Measurements from ENCODE around the gene FADS2.
A peak's percentile ranks its signal among the peaks of the same experiment; 100 is the strongest.

Gene FADS2

GRCh38 chr11:61887839-61888494 lies 59.9 kb downstream of the FADS2 start:
- no peak overlapping the region for H3K27ac ChIP-seq
- no peaks in the 10 kb centered on the region for H3K36me3 ChIP-seq
- no peak for TF ChIP-seq CTCF (IDR thresholded peaks at IDR 0.05; ENCODE audit: low read depth, low read length)
- H3K4me3 ChIP-seq (ENCODE audit: low read depth, low read length), result no peak overlapping the region
- DNase-seq, result no peak
- no peaks in the 10 kb centered on the region for H3K27me3 ChIP-seq (ENCODE audit: insufficient read depth, low read depth, severe bottlenecking)
- no peaks in the 10 kb centered on the region for H3K9me3 ChIP-seq (ENCODE audit: severe bottlenecking)

GRCh38 chr11:61888590-61888989 lies 60.5 kb downstream of the FADS2 start:
- no peak for TF ChIP-seq CTCF (IDR thresholded peaks at IDR 0.05; ENCODE audit: low read depth, low read length)
- Histone ChIP-seq H3K9me3 (ENCODE audit: severe bottlenecking) (no peaks in the 10 kb centered on the region), H3K27me3 (ENCODE audit: insufficient read depth, low read depth, severe bottlenecking) (no peaks in the 10 kb centered on the region), H3K4me3 (ENCODE audit: low read depth, low read length) (no peak overlapping the region), H3K36me3 (no peaks in the 10 kb centered on the region), H3K27ac (no peak overlapping the region)
- no peak for DNase-seq

- TF ChIP-seq CTCF (IDR thresholded peaks at IDR 0.05; ENCODE audit: low read depth, low read length), result no peak
- no peak overlapping the region for H3K27ac ChIP-seq
- no peak for DNase-seq
- H3K36me3 ChIP-seq, result no peaks in the 10 kb centered on the region
- H3K4me3 ChIP-seq (ENCODE audit: low read depth, low read length), result no peak overlapping the region
- H3K27me3 ChIP-seq (ENCODE audit: insufficient read depth, low read depth, severe bottlenecking), result no peaks in the 10 kb centered on the region
- no peaks in the 10 kb centered on the region for H3K9me3 ChIP-seq (ENCODE audit: severe bottlenecking)
Measured at GRCh38 chr11:61889831-61890230, 61.7 kb downstream of the FADS2 start.

GRCh38 chr11:61890529-61891330 lies 62.6 kb downstream of the FADS2 start:
- DNase-seq, result peak; percentile 37

GRCh38 chr11:61891331-61892084 lies 63.4 kb downstream of the FADS2 start, which contains the start of gene FADS3:
Gene FADS3, minus strand, starts transcription at chr11:61891545. Its CDS starts 164 bp downstream, at chr11:61891381.
- no peak for TF ChIP-seq CTCF (IDR thresholded peaks at IDR 0.05; ENCODE audit: low read depth, low read length)

More at GRCh38 chr11:61890529-61891330, 62.6 kb downstream of the FADS2 start:
- Histone ChIP-seq H3K27ac (no peak overlapping the region; the same call in 1 of the 2 replicates), H3K27me3 (ENCODE audit: insufficient read depth, low read depth, severe bottlenecking) (no peaks in the 10 kb centered on the region), H3K36me3 (no peaks in the 10 kb centered on the region), H3K4me3 (ENCODE audit: low read depth, low read length) (peak overlapping the region; percentile 66), H3K9me3 (ENCODE audit: severe bottlenecking) (no peaks in the 10 kb centered on the region)
- peak; percentile 31 for TF ChIP-seq CTCF (IDR thresholded peaks at IDR 0.05; ENCODE audit: low read depth, low read length)

More at GRCh38 chr11:61891331-61892084, 63.4 kb downstream of the FADS2 start, which contains the start of gene FADS3:
- peak; percentile 90 for DNase-seq
- Histone ChIP-seq H3K27me3 (ENCODE audit: insufficient read depth, low read depth, severe bottlenecking) (no peaks in the 10 kb centered on the region), H3K9me3 (ENCODE audit: severe bottlenecking) (no peaks in the 10 kb centered on the region), H3K36me3 (no peaks in the 10 kb centered on the region), H3K27ac (no peak within 1 kb of the TSS; the same call in 1 of the 2 replicates), H3K4me3 (ENCODE audit: low read depth, low read length) (peak within 1 kb of the TSS; percentile 66)

Data from WERI-Rb-1 (cell line).